WTC11 (cell line): ENCODE measurements around the gene CTNNA1.

Experiments used
- ATF3 ChIP-seq: sonication (generic); formaldehyde crosslinking; conservative IDR thresholded peaks from 2 replicates; pipeline ENCODE4 v1.8.1; 2022; ENCODE audit warnings: mild to moderate bottlenecking, missing genetic modification reagents
- CDX4 ChIP-seq: fragments of 250-450 bp; sonication (Bioruptor Pico); IDR thresholded peaks from 2 replicates; pipeline ENCODE4 v1.9.0; 2021; ENCODE audit warnings: moderate library complexity, mild to moderate bottlenecking, inconsistent platforms, borderline replicate concordance
- CTCF ChIP-seq: fragments of 200-600 bp; IDR thresholded peaks from 2 replicates; pipeline ENCODE4 v1.8.0; 2022; ENCODE audit warnings: antibody characterized with exemption
- E2F1 ChIP-seq: sonication (generic); formaldehyde crosslinking; IDR thresholded peaks from 2 replicates; pipeline ENCODE4 v1.8.0; 2022; ENCODE audit warnings: mild to moderate bottlenecking, missing genetic modification reagents
- FOXK1 ChIP-seq: sonication (generic); formaldehyde crosslinking; IDR thresholded peaks from 2 replicates; pipeline ENCODE4 v1.8.0; 2022; ENCODE audit warnings: mild to moderate bottlenecking, moderate library complexity, missing genetic modification reagents
- HMGA2 ChIP-seq: fragments of 250-450 bp; sonication (Bioruptor Pico); IDR thresholded peaks from 2 replicates; pipeline ENCODE4 v1.4.0; 2021; ENCODE audit warnings: mild to moderate bottlenecking, moderate library complexity
- MAX ChIP-seq: sonication (generic); formaldehyde crosslinking; IDR thresholded peaks from 2 replicates; pipeline ENCODE4 v1.8.0; 2022; ENCODE audit warnings: mild to moderate bottlenecking, missing genetic modification reagents
- MLX ChIP-seq: sonication (generic); formaldehyde crosslinking; IDR thresholded peaks from 2 replicates; pipeline ENCODE4 v1.8.1; 2023; ENCODE audit warnings: mild to moderate bottlenecking, missing genetic modification reagents, moderate library complexity
- NR1H2 ChIP-seq: sonication (generic); formaldehyde crosslinking; IDR thresholded peaks from 2 replicates; pipeline ENCODE4 v1.9.0; 2021; ENCODE audit warnings: mild to moderate bottlenecking, moderate library complexity, missing genetic modification reagents
- NR2C2 ChIP-seq: sonication (generic); formaldehyde crosslinking; IDR thresholded peaks from 2 replicates; pipeline ENCODE4 v1.8.0; 2022; ENCODE audit warnings: mild to moderate bottlenecking, missing genetic modification reagents
- PRRX2 ChIP-seq: fragments of 250-450 bp; sonication (Bioruptor Pico); IDR thresholded peaks from 2 replicates; pipeline ENCODE4 v1.8.0; 2021; ENCODE audit warnings: mild to moderate bottlenecking
- SP1 ChIP-seq: sonication (generic); formaldehyde crosslinking; conservative IDR thresholded peaks from 2 replicates; pipeline ENCODE4 v1.8.1; 2022; ENCODE audit warnings: missing genetic modification reagents

GRCh38 chr5:138935466-138935865 is 182.2 kb downstream of the CTNNA1 start:
- no peak for TF ChIP-seq CTCF
- no peak for TF ChIP-seq NR2C2 (CRISPR knock-in tag)
- no peak for TF ChIP-seq SP1
- TF ChIP-seq HMGA2 (CRISPR knock-in tag): no peak
- TF ChIP-seq E2F1 (CRISPR knock-in tag): no peak
- TF ChIP-seq ATF3 (CRISPR knock-in tag): no peak
- no peak for TF ChIP-seq CDX4 (CRISPR knock-in tag)
- TF ChIP-seq MAX (CRISPR knock-in tag): no peak
- TF ChIP-seq PRRX2 (CRISPR knock-in tag): no peak
- no peak for TF ChIP-seq NR1H2 (CRISPR knock-in tag)
- TF ChIP-seq FOXK1 (CRISPR knock-in tag): no peak
- TF ChIP-seq MLX: no peak
